ENCODE data around the gene DNAJA1.
"Not testable (repeated sequence)": the region's sequence is repeated elsewhere in the genome, so short reads cannot be mapped to it uniquely, and the experiment has no call there.

DNAJA1 gene

DNA sequence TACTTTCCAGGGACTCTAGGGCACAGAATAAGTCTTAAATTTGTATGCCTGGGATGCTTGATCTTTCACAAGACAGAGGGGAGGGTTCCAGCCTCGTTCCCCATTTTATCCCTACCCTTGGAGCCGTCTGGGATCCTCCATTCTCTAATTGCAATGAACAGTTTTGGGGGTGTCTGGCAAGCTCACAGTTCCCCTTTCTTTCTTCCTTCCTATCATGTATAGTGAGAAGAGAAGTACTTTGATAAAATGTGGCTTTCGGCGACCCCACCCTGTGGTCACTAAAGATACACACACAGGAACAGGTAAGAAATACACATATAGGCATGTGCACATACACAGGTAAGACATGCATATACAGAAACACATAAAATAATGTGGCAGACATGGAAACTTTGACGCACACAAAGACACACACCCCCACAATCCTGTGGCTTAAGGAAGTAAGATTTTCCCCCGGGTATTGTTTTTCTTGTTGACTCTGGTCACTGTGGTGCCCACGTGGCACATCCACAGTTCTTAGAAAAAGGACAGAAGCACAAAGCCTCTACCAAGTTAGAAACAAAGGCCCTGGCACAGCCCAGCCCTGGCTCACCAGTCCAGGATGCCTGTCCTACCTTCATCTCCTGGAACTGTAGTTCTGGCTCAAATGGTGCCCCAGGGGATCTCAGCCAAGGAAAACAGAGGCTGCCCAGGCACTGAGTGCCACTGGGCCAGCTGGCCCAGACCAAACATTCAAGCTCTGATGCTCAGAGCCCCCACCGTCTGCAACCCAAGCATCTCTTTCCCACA lies 57.7 kb downstream of the DNAJA1 start:
- no peak for DNase-seq

DNA sequence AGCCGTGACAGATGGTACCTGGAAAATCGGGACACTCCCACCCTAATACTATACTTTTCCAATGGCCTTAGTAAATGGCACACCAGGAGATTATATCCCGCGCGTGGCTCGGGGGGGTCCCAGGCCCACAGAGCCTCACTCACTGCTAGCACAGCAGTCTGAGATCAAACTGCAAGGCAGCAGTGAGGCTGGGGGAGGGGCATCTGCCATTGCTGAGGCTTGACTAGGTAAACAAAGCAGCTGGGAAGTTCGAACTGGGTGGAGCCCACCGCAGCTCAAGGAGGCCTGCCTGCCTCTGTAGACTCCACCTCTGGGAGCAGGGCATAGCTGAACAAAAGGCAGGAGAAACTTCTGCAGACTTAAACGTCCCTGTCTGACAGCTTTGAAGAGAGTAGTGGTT lies 60.6 kb downstream of the DNAJA1 start:
- DNase-seq: not testable (repeated sequence)
